WTC11 (cell line): ENCODE data around the gene ASIC2. TPM values are rescaled to one million over a fixed set of nuclear protein-coding genes. Genes with fewer than 3 reads are reported as not detected.

Source experiments
- ATAC-seq: fragments of 200-7000 bp; cut with Tn5 transposase; 2 replicates; pipeline ENCODE4 v1.10.0; 2021; ENCODE audit warnings: mild to moderate bottlenecking, moderate library complexity
- CTCF ChIA-PET: fragments of 300-600 bp; sonication (Branson Sonifier 250); formaldehyde crosslinking; loops from one replicate; lab custom pipeline; 2021; ENCODE audit warnings: antibody characterized with exemption; lab: Charles Lee
- POLR2A ChIA-PET: fragments of 350-600 bp; sonication (Branson Sonifier 250); formaldehyde crosslinking; loops from one replicate; lab custom pipeline; 2021; ENCODE audit warnings: antibody characterized with exemption; lab: Charles Lee
- DNase-seq: peaks from one replicate; pipeline ENCODE4 v3.0.0; 2021; ENCODE audit warnings: low spot score
- H3K27ac Mint-ChIP-seq: 2 replicates; pipeline ENCODE4 v1.8.0; 2021; ENCODE audit warnings: mixed read lengths
- H3K27me3 Mint-ChIP-seq: 2 replicates; pipeline ENCODE4 v1.8.0; 2021; ENCODE audit warnings: low read depth, mild to moderate bottlenecking, moderate library complexity, mixed read lengths
- H3K36me3 Mint-ChIP-seq: 2 replicates; pipeline ENCODE4 v1.8.0; 2021; ENCODE audit warnings: mixed read lengths
- H3K4me1 Mint-ChIP-seq: 2 replicates; pipeline ENCODE4 v1.8.0; 2022; ENCODE audit warnings: mixed read lengths
- H3K4me3 Mint-ChIP-seq: 2 replicates; pipeline ENCODE4 v1.8.0; 2021; ENCODE audit warnings: mild to moderate bottlenecking, moderate library complexity, mixed read lengths
- H3K9me3 Mint-ChIP-seq: 2 replicates; pipeline ENCODE4 v1.8.0; 2021; ENCODE audit warnings: mixed read lengths
- ATF6 ChIP-seq: sonication (generic); formaldehyde crosslinking; IDR thresholded peaks from 2 replicates; pipeline ENCODE4 v1.8.1; 2023; ENCODE audit warnings: mild to moderate bottlenecking, missing genetic modification reagents
- ERG ChIP-seq: fragments of 250-450 bp; sonication (Bioruptor Pico); IDR thresholded peaks from 2 replicates; pipeline ENCODE4 v1.8.0; 2021; ENCODE audit warnings: mild to moderate bottlenecking
- ESRRA ChIP-seq: sonication (generic); formaldehyde crosslinking; IDR thresholded peaks from 2 replicates; pipeline ENCODE4 v1.8.1; 2022; ENCODE audit warnings: mild to moderate bottlenecking, missing genetic modification reagents, borderline replicate concordance
- FOXK1 ChIP-seq: sonication (generic); formaldehyde crosslinking; IDR thresholded peaks from 2 replicates; pipeline ENCODE4 v1.8.0; 2022; ENCODE audit warnings: mild to moderate bottlenecking, moderate library complexity, missing genetic modification reagents
- JAZF1 ChIP-seq: fragments of 250-450 bp; sonication (Bioruptor Pico); IDR thresholded peaks from 2 replicates; pipeline ENCODE4 v1.9.0; 2021; ENCODE audit warnings: moderate library complexity, mild to moderate bottlenecking, inconsistent platforms
- MLX ChIP-seq: sonication (generic); formaldehyde crosslinking; IDR thresholded peaks from 2 replicates; pipeline ENCODE4 v1.8.1; 2023; ENCODE audit warnings: mild to moderate bottlenecking, missing genetic modification reagents, moderate library complexity
- NFYB ChIP-seq: sonication (generic); formaldehyde crosslinking; conservative IDR thresholded peaks from 2 replicates; pipeline ENCODE4 v1.8.0; 2022; ENCODE audit warnings: low read depth, missing genetic modification reagents
- PRRX2 ChIP-seq: fragments of 250-450 bp; sonication (Bioruptor Pico); IDR thresholded peaks from 2 replicates; pipeline ENCODE4 v1.8.0; 2021; ENCODE audit warnings: mild to moderate bottlenecking
- TEAD4 ChIP-seq: sonication (generic); formaldehyde crosslinking; IDR thresholded peaks from 2 replicates; pipeline ENCODE4 v1.8.0; 2022; ENCODE audit warnings: mild to moderate bottlenecking, missing genetic modification reagents
- USF2 ChIP-seq: sonication (generic); formaldehyde crosslinking; IDR thresholded peaks from 2 replicates; pipeline ENCODE4 v1.8.1; 2023; ENCODE audit warnings: mild to moderate bottlenecking, missing genetic modification reagents, moderate library complexity
- ZMAT4 ChIP-seq: fragments of 250-450 bp; sonication (Bioruptor Pico); IDR thresholded peaks from 2 replicates; pipeline ENCODE4 v1.9.0; 2021; ENCODE audit warnings: mild to moderate bottlenecking
- ZNF121 ChIP-seq: sonication (generic); formaldehyde crosslinking; IDR thresholded peaks from 2 replicates; pipeline ENCODE4 v1.8.0; 2023; ENCODE audit warnings: missing genetic modification reagents
- total RNA-seq: library from RNA; stranded (reverse); gene quantifications from 3 replicates; pipeline ENCODE4 v1.2.3, GENCODE V29; 2021

Gene ASIC2
- total RNA-seq, 1 experiment from 2014 or later = 2.7 TPM

- H3K4me3 Mint-ChIP-seq = no peak overlapping the region
- no peak overlapping the region for H3K27ac Mint-ChIP-seq
- H3K36me3 Mint-ChIP-seq = no peaks in the 10 kb centered on the region
- H3K4me1 Mint-ChIP-seq = peaks cover 4% of the 10 kb centered on the region
- H3K27me3 Mint-ChIP-seq = no peaks in the 10 kb centered on the region; the same call in 1 of the 2 replicates
- ChIA-PET CTCF (interaction anchor here (0.8 kb wide), 1 partner anchor 160 kb away, joined by 3 read pairs; no protein-coding TSS in a partner anchor), POLR2A (no interaction called here)
- DNase-seq (no peak), ATAC-seq (peak; percentile 26; the same call in 1 of the 2 replicates)
- H3K9me3 Mint-ChIP-seq = peaks cover 5% of the 10 kb centered on the region
- TF ChIP-seq ESRRA (CRISPR knock-in tag) (no peak), ZNF121 (CRISPR knock-in tag) (peak; percentile 93)
These were observed 179.7 kb downstream of the ASIC2 start for GRCh38 chr17:33113276-33113990.

GRCh38 chr17:33112763-33113162, 180.3 kb downstream of the ASIC2 start:
- ChIA-PET CTCF (no interaction called here), POLR2A (no interaction called here)
- no peak for DNase-seq
- ATAC-seq = no peak
- peaks cover 1% of the 10 kb centered on the region; the same call in 1 of the 2 replicates for H3K27me3 Mint-ChIP-seq
- H3K9me3 Mint-ChIP-seq = peaks cover 5% of the 10 kb centered on the region
- peaks cover 4% of the 10 kb centered on the region for H3K4me1 Mint-ChIP-seq
- H3K27ac Mint-ChIP-seq = no peak overlapping the region
- TF ChIP-seq ERG (CRISPR knock-in tag) (no peak), MLX (CRISPR knock-in tag) (no peak), NFYB (CRISPR knock-in tag) (no peak), JAZF1 (CRISPR knock-in tag) (no peak), TEAD4 (CRISPR knock-in tag) (no peak)
- H3K4me3 Mint-ChIP-seq = no peak overlapping the region
- no peaks in the 10 kb centered on the region for H3K36me3 Mint-ChIP-seq

- POLR2A ChIA-PET = no interaction called here
- TF ChIP-seq ZMAT4 (CRISPR knock-in tag) (no peak), PRRX2 (CRISPR knock-in tag) (no peak), FOXK1 (CRISPR knock-in tag) (no peak)
These were observed 183.6 kb downstream of the ASIC2 start for GRCh38 chr17:33109336-33110072.

GRCh38 chr17:33106525-33107165, 186.4 kb downstream of the ASIC2 start:
- peaks cover 11% of the 10 kb centered on the region for H3K4me1 Mint-ChIP-seq
- no peak for TF ChIP-seq ATF6 (CRISPR knock-in tag)
- peak; percentile 58 for TF ChIP-seq USF2
- H3K9me3 Mint-ChIP-seq = peaks cover 35% of the 10 kb centered on the region
- ATAC-seq = no peak
- CTCF ChIA-PET = no interaction called here
- H3K4me3 Mint-ChIP-seq = no peak overlapping the region
- H3K27me3 Mint-ChIP-seq = peaks cover 14% of the 10 kb centered on the region; the same call in 1 of the 2 replicates
- peaks cover 6% of the 10 kb centered on the region for H3K36me3 Mint-ChIP-seq
- POLR2A ChIA-PET = interaction anchor here (0.6 kb wide), 1 partner anchor 44 kb away, joined by 3 read pairs; no protein-coding TSS in a partner anchor
- no peak for DNase-seq
- H3K27ac Mint-ChIP-seq = no peak overlapping the region

More at GRCh38 chr17:33109336-33110072, 183.6 kb downstream of the ASIC2 start:
- H3K36me3 Mint-ChIP-seq = peaks cover 6% of the 10 kb centered on the region
- peaks cover 32% of the 10 kb centered on the region for H3K9me3 Mint-ChIP-seq
- H3K4me3 Mint-ChIP-seq = no peak overlapping the region
- peaks cover 9% of the 10 kb centered on the region; the same call in 1 of the 2 replicates for H3K27me3 Mint-ChIP-seq
- CTCF ChIA-PET = no interaction called here
- no peak for ATAC-seq
- peaks cover 11% of the 10 kb centered on the region for H3K4me1 Mint-ChIP-seq
- H3K27ac Mint-ChIP-seq = no peak overlapping the region
- no peak for DNase-seq
